ENCODE results near the gene TRIM62.
"Not testable (repeated sequence)": the region's sequence is repeated elsewhere in the genome, so short reads cannot be mapped to it uniquely, and the experiment has no call there.

Gene TRIM62

DNA sequence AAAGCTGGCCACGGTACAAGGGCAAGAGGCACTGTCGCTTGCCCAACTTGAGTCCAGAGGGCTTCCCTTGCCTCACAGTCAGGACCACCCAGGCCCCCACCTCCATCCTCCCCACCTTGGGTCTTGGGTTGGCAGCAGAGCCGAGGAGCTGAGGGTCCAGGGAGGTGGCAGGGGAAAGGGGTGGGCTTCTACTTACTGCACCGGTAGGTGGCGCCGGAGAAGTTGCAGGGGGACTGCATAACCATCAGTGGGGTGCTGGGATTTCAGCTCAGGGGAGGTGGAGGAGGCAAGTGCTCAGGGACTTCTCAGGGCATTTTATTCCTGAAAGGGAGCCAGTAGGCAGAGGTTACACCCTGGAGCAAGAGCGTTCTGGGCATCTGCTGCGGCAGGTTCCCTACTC lies 44.0 kb downstream of the TRIM62 start:
- no peaks in the 10 kb centered on the region for H3K9me2 ChIP-seq (replicated peaks; ENCODE audit: insufficient read depth, low read length)
- H4K20me1 ChIP-seq (ENCODE audit: low read depth, low read length): no peaks in the 10 kb centered on the region
- no peak overlapping the region for H3K4me2 ChIP-seq (ENCODE audit: low read depth, low read length, poor library complexity, severe bottlenecking)
- no peak overlapping the region for H2AFZ ChIP-seq (ENCODE audit: low read depth, low read length, severe bottlenecking)
- no peaks in the 10 kb centered on the region for H3F3A ChIP-seq (ENCODE audit: insufficient read depth)
- H3K9ac ChIP-seq (ENCODE audit: low read length): no peak overlapping the region
- H3K27ac ChIP-seq (ENCODE audit: low read depth, low read length): no peak overlapping the region
- H3K36me3 ChIP-seq (ENCODE audit: low read length): no peaks in the 10 kb centered on the region
- no peaks in the 10 kb centered on the region for H3K27me3 ChIP-seq (ENCODE audit: low read length)
- H3K4me3 ChIP-seq (ENCODE audit: insufficient read depth, low read length, poor library complexity, severe bottlenecking): no peak overlapping the region
- TF ChIP-seq, protein P1, sequence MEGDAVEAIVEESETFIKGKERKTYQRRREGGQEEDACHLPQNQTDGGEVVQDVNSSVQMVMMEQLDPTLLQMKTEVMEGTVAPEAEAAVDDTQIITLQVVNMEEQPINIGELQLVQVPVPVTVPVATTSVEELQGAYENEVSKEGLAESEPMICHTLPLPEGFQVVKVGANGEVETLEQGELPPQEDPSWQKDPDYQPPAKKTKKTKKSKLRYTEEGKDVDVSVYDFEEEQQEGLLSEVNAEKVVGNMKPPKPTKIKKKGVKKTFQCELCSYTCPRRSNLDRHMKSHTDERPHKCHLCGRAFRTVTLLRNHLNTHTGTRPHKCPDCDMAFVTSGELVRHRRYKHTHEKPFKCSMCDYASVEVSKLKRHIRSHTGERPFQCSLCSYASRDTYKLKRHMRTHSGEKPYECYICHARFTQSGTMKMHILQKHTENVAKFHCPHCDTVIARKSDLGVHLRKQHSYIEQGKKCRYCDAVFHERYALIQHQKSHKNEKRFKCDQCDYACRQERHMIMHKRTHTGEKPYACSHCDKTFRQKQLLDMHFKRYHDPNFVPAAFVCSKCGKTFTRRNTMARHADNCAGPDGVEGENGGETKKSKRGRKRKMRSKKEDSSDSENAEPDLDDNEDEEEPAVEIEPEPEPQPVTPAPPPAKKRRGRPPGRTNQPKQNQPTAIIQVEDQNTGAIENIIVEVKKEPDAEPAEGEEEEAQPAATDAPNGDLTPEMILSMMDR (IDR thresholded peaks at IDR 0.05; ENCODE audit: insufficient read depth, low read length, poor library complexity, severe bottlenecking): peak; percentile 81
- no peak for TF ChIP-seq EZH2phosphoT487 (conservative IDR thresholded peaks at IDR 0.05; ENCODE audit: low read length)
- H3K9me3 ChIP-seq (ENCODE audit: insufficient read depth, low read length): no peaks in the 10 kb centered on the region
- no peaks in the 10 kb centered on the region for H3K79me2 ChIP-seq (ENCODE audit: insufficient read depth, low read length)

DNA sequence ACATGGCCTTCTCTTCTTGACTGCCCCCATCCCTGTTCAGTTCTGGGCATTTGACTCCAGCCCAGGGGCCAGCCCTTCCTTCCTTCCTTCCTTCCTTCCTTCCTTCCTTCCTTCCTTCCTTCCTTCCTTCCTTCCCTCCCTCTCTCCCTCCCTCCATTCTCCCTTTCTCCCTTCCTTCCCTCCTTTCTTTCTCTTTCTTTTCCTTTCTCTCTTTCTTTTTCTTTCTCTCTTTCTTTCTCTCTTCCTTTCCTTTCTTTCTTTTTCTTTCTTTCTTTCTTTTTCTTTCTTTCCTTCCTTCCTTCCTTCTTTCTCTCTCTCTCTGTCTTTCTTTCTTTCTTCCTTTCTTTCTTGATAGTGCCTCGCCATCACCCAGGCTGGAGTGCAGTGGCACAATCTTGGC lies 45.8 kb downstream of the TRIM62 start:
- not testable (repeated sequence) for H4K20me1 ChIP-seq (ENCODE audit: low read depth, low read length); H3K9ac ChIP-seq (ENCODE audit: low read length); H3K9me2 ChIP-seq (replicated peaks; ENCODE audit: insufficient read depth, low read length); H3K27ac ChIP-seq (ENCODE audit: low read depth, low read length); H3K79me2 ChIP-seq (ENCODE audit: insufficient read depth, low read length); H3K36me3 ChIP-seq (ENCODE audit: low read length); H3K4me3 ChIP-seq (ENCODE audit: insufficient read depth, low read length, poor library complexity, severe bottlenecking); H3K9me3 ChIP-seq (ENCODE audit: insufficient read depth, low read length); H3K27me3 ChIP-seq (ENCODE audit: low read length); H3F3A ChIP-seq (ENCODE audit: insufficient read depth); H3K4me2 ChIP-seq (ENCODE audit: low read depth, low read length, poor library complexity, severe bottlenecking); H2AFZ ChIP-seq (ENCODE audit: low read depth, low read length, severe bottlenecking)

DNA sequence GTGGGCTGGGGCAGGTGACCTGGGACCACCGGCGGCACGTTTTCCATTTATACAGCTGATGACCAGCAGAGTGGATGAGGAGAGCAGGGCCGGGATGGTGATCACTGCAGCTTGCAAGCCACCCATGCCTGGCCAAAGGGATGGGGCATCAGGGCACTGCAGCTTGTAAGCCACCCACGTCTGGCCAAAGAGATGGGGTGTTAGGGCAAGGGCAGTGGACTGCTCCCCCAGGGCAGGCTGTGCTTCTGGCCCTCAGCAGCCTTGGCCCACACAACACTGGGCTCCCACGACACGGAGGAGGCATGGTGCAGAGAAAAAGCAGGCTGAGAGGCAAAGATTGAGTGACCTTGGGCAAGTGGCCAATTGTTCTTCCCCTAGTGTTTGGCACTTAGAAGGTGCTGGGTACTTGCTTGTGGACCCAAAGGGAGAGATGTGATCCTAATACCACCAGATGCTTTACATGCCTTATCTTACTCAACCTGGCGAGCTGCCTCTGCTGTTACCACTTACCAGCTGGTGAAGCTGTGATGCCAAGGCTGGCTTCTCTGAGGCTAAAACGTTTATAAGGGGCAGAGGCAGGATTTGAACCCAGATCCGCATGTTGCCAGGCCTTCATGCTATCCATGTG lies 48.3 kb downstream of the TRIM62 start:
- Histone ChIP-seq H3K9ac (ENCODE audit: low read length) (no peak overlapping the region), H3K4me2 (ENCODE audit: low read depth, low read length, poor library complexity, severe bottlenecking) (no peak overlapping the region)

DNA sequence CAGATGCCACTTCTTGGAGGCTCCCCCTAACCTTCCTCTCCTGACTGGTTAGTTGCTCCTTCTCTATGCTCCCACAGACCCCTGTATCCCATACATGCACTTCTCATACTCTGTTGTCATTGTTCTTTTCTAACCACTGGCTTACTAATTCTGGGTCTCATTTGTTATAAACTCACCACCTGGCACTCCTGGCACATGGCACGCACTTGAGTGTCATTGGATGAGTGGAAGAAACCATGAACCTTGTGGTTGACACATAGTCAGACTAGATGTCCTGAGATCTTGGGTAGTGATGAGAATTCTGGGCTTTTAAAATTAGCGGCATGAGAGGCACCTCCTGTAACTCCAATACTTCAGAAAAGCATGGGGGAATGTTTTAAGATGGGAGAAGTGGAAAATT lies 49.3 kb downstream of the TRIM62 start:
- Histone ChIP-seq H3F3A (ENCODE audit: insufficient read depth) (no peaks in the 10 kb centered on the region), H3K79me2 (ENCODE audit: insufficient read depth, low read length) (no peaks in the 10 kb centered on the region), H3K4me3 (ENCODE audit: insufficient read depth, low read length, poor library complexity, severe bottlenecking) (no peak overlapping the region), H3K36me3 (ENCODE audit: low read length) (no peaks in the 10 kb centered on the region), H3K9me2 (replicated peaks; ENCODE audit: insufficient read depth, low read length) (no peaks in the 10 kb centered on the region), H3K9me3 (ENCODE audit: insufficient read depth, low read length) (no peaks in the 10 kb centered on the region), H3K4me2 (ENCODE audit: low read depth, low read length, poor library complexity, severe bottlenecking) (no peak overlapping the region), H3K27me3 (ENCODE audit: low read length) (no peaks in the 10 kb centered on the region), H3K9ac (ENCODE audit: low read length) (no peak overlapping the region), H2AFZ (ENCODE audit: low read depth, low read length, severe bottlenecking) (no peak overlapping the region), H4K20me1 (ENCODE audit: low read depth, low read length) (no peaks in the 10 kb centered on the region), H3K27ac (ENCODE audit: low read depth, low read length) (no peak overlapping the region)
- no peak for TF ChIP-seq EZH2phosphoT487 (conservative IDR thresholded peaks at IDR 0.05; ENCODE audit: low read length)
- TF ChIP-seq, protein P1 (IDR thresholded peaks at IDR 0.05; ENCODE audit: insufficient read depth, low read length, poor library complexity, severe bottlenecking): no peak

More for the DNA sequence above, 48.3 kb downstream of the TRIM62 start:
- H3K27ac ChIP-seq (ENCODE audit: low read depth, low read length): no peak overlapping the region
- no peaks in the 10 kb centered on the region for H3K27me3 ChIP-seq (ENCODE audit: low read length)
- no peak overlapping the region for H3K4me3 ChIP-seq (ENCODE audit: insufficient read depth, low read length, poor library complexity, severe bottlenecking)
- no peaks in the 10 kb centered on the region for H3K79me2 ChIP-seq (ENCODE audit: insufficient read depth, low read length)
- no peaks in the 10 kb centered on the region for H3K36me3 ChIP-seq (ENCODE audit: low read length)
- H3F3A ChIP-seq (ENCODE audit: insufficient read depth): no peaks in the 10 kb centered on the region
- no peaks in the 10 kb centered on the region for H4K20me1 ChIP-seq (ENCODE audit: low read depth, low read length)
- H3K9me2 ChIP-seq (replicated peaks; ENCODE audit: insufficient read depth, low read length): no peaks in the 10 kb centered on the region
- no peak for TF ChIP-seq EZH2phosphoT487 (conservative IDR thresholded peaks at IDR 0.05; ENCODE audit: low read length)
- TF ChIP-seq, protein P1 (IDR thresholded peaks at IDR 0.05; ENCODE audit: insufficient read depth, low read length, poor library complexity, severe bottlenecking): no peak
- no peak overlapping the region for H2AFZ ChIP-seq (ENCODE audit: low read depth, low read length, severe bottlenecking)
- no peaks in the 10 kb centered on the region for H3K9me3 ChIP-seq (ENCODE audit: insufficient read depth, low read length)
